ENCODE results near the gene HAPSTR1.
"Not testable (repeated sequence)": the region's sequence is repeated elsewhere in the genome, so short reads cannot be mapped to it uniquely, and the experiment has no call there.

The HAPSTR1 gene, protein sequence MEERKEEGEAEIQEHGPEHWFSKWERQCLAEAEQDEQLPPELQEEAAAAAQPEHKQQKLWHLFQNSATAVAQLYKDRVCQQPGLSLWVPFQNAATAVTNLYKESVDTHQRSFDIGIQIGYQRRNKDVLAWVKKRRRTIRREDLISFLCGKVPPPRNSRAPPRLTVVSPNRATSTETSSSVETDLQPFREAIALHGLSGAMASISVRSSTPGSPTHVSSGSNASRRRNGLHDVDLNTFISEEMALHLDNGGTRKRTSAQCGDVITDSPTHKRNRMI

DNA sequence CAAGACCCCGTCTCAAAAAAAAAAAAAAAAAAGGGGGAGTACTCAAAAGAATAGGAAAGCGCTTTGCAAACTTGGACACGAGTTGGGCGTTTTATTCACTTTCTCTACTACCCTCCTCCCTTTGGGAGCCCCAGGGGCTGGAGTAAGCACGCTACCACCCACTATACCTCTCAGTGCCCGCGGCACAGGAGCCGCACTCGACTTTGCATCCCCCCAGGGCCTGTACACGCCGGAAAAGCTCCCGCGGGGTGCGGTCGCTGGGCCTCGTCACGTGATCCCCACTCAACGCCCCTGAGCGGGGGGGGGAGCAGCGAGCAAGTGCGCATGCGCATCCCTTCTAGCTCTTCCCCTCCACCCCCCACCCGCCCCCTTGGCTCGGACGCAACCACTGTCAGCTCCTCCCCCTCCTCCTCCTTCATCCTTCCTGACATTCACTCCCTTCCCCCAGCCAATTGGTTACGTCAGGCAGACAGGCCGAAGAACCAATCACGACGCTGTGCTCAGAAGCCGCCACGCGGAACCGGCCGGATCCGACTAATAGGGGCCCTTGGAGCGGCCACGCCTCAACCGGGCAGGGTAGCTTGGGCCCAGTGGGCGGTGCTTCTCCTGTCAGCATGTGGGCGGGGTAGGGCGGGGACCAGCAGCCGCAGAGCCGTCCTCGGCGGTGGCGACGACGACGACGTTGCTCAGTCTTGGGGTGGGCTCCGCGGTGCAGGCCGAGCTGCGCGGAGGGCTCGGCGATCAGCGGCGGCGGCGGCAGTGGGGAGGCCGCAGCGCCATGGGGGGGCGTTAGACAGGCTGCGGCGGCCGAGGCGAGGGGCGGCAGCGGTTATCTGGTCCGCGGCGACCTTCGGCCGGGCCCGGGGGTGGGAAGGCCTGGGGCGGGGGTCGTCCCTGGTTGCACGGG is at the start of gene HAPSTR1:
Gene HAPSTR1, plus strand, starts transcription at position 685 of the 907 bp plus-strand sequence. CDS start 401 bp downstream, outside the sequence.
- ATAC-seq, result peak; percentile 95
- Mint-ChIP-seq H3K36me3 (peaks cover 62% of the 10 kb centered on the region), H3K27ac (peak within 1 kb of the TSS; percentile 99), H3K9me3 (no peaks in the 10 kb centered on the region), H3K4me3 (peak within 1 kb of the TSS; percentile 100), H3K4me1 (peaks cover 43% of the 10 kb centered on the region)
- peak; percentile 96 to 97 for DNase-seq (ENCODE audit: low spot score in 2 of 2)

DNA sequence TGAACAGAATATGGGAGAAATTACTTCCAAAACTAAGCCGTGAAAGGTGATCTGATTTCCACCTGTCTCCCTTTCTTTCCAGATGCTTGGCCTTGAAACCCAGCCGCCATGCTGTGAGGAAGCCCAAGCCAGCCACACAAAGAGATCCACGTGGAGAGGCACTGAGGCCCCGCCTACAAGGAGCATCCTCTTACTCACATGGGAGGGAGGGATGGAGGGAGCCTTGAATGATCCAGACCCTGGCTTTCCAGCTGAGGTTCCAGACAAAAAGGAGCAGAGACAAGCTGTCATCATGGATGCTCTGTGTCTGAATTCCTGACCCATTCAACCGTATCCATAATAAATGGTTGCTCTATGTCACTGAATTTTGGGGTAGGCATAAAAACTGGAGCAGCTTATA is 48.9 kb upstream of the HAPSTR1 start:
- ATAC-seq, result no peak
- Mint-ChIP-seq H3K27ac (no peak overlapping the region), H3K4me3 (no peak overlapping the region), H3K4me1 (peaks cover 18% of the 10 kb centered on the region), H3K36me3 (peaks cover 1% of the 10 kb centered on the region), H3K9me3 (peaks cover 8% of the 10 kb centered on the region)
- no peak for DNase-seq (ENCODE audit: low spot score in 2 of 2)

DNA sequence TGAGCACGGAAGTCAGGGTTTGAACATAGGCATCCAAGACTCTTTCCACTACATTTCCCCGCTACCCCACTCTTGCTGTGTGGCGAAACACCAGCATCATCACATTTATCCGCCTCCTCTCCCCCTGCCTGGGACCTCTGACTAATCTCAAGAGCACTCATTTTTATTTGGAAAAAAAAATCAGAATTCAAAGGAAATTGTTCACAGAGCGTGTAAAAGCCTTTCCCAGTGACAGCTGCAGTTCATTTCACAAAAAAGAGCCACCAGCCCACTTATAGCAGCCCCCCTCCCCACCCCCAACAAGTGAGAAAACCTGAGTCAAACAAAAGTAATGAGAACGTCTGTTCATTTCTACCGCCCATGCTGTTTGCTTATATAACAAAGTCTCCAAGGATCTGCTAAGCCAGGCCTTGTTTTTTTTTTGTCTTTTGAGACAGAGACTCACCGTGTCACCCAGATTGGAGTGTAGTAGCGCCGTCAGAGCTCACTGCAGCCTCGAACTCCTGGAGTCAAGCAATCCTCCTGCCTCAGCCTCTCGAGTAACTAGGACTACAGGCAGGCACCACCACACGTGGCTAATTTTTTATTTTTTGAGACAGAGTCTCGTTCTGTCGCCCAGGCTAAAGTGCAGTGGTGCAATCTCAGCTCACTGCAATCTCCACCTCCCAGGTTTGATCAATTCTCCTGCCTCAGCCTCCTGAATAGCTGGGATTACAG is 48.3 kb upstream of the HAPSTR1 start:
- H3K27ac Mint-ChIP-seq, result no peak overlapping the region
- H3K36me3 Mint-ChIP-seq, result peaks cover 7% of the 10 kb centered on the region
- peaks cover 8% of the 10 kb centered on the region for H3K9me3 Mint-ChIP-seq
- ATAC-seq, result no peak
- DNase-seq (ENCODE audit: low spot score in 2 of 2), result no peak
- peaks cover 24% of the 10 kb centered on the region for H3K4me1 Mint-ChIP-seq
- no peak overlapping the region for H3K4me3 Mint-ChIP-seq

DNA sequence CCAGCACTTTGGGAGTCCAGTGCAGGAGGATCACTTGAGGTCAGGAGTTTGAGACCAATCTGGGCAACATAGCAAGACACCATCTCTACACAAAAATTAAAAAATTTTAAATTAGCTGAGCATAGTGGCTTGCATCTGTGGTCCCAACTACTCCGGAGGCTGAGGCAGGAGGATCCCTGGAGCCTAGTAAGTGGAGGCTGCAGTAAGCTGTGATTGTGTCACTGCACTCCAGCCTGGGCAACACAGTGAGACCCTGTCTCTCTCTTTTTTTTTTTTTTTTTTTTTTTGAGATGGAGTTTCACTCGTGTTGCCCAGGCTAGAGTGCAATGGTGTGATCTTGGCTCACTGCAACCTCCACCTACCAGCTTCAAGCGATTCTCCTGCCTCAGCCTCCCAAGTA is 45.9 kb upstream of the HAPSTR1 start:
- not testable (repeated sequence) for H3K4me3 Mint-ChIP-seq; H3K36me3 Mint-ChIP-seq; ATAC-seq; H3K9me3 Mint-ChIP-seq; DNase-seq (ENCODE audit: low spot score in 2 of 2)
- peaks cover 28% of the 10 kb centered on the region for H3K4me1 Mint-ChIP-seq
- H3K27ac Mint-ChIP-seq, result peak overlapping the region; percentile 30

DNA sequence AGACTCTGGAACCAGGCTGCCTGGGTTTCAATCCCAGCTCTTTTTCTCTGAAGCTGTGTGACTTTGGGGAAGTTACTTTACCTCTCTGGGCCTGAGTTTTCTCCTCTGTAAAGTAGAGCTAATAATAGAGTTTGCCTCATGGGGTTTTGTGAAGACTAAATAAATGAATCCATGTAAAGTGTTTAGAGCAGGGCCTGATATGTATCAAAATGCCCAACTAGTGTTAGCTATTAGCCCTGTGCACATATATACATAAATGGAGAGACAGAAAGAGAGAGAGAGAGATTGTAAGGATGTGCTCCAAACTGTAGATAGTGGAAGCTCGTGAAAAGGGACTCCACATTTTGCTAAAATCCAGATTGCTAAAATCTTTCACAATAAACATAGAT is 44.8 kb upstream of the HAPSTR1 start:
- no peak for ATAC-seq
- Mint-ChIP-seq H3K4me1 (peaks cover 28% of the 10 kb centered on the region), H3K36me3 (peaks cover 7% of the 10 kb centered on the region), H3K9me3 (peaks cover 8% of the 10 kb centered on the region), H3K4me3 (no peak overlapping the region), H3K27ac (peak overlapping the region; percentile 30)
- no peak for DNase-seq (ENCODE audit: low spot score in 2 of 2)

DNA sequence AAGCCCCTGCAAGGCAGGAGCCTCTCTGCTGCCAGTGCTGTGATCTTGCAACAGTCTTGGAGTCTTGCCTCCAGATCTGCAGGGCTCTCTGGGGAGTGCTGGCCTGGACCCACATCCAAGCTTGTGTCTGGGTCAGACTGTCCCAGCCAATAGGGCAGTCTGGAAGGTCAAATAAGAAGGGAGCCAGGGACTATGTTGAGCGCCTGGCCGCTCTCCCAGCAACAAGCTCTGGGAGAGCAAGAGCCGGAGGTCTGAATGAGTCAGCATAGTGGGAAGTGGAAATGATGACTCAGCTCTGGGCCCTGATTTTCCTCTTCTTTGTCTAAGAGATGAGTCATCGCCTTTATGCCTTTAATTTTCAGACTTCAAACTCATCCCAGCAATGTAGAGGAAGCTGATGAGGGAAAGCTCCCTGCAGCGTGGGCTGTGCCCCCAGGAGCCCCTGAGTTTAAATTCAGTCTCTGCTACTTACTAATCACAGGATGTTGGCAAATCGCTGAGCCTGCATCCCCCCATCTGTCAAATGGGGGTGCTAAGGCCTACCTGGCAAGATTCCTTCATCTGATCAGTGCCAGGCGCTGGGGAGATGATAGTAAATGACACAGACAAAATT is 43.6 kb upstream of the HAPSTR1 start:
- peaks cover 8% of the 10 kb centered on the region for H3K9me3 Mint-ChIP-seq
- H3K36me3 Mint-ChIP-seq, result peaks cover 7% of the 10 kb centered on the region
- peak; percentile 6 to 66 for DNase-seq (ENCODE audit: low spot score in 2 of 2)
- H3K27ac Mint-ChIP-seq, result peak overlapping the region; percentile 90
- H3K4me1 Mint-ChIP-seq, result peaks cover 28% of the 10 kb centered on the region
- peak overlapping the region; percentile 47 for H3K4me3 Mint-ChIP-seq
- peak; percentile 81 for ATAC-seq

DNA sequence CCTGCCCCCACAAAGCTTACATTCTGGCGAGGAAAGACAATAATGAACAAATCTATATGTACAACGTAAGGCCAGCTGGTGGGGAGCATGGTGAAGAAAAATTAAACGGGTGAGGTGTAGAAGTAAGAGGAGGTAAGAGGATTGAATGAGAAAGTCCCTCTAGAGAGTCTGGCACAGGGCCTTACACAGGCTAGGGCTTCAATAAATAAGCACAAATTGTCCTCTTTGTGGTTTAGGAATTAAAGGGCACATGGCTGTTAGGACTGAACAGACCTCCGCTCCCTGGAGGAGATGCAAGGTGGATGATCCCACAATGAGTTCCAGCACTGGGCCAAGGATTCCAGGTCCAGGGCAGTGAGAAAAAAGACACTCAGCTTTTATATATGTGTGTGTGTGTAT is 43.1 kb upstream of the HAPSTR1 start:
- Mint-ChIP-seq H3K27ac (peak overlapping the region; percentile 90), H3K9me3 (peaks cover 8% of the 10 kb centered on the region), H3K4me1 (peaks cover 28% of the 10 kb centered on the region), H3K4me3 (peak overlapping the region; percentile 47), H3K36me3 (peaks cover 7% of the 10 kb centered on the region)
- ATAC-seq (no peak), DNase-seq (ENCODE audit: low spot score in 2 of 2) (no peak)

DNA sequence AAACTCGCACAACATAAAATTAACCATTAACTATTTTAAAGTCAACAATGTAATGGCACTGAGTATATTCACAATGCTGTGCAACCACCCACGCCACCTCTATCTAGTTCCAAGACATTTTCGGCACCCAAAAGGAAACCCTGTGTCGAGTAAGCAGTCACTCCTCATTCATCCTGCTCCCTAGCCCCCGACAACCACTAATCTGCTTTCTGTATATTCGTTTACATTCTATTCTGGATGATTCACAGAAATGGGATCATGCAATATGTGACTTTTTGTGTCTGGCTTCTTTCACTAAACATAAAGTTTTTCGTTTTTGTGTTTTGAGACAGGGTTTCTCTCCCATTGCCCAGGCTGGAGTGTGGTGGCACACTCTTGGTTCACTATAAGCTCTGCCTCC is 42.2 kb upstream of the HAPSTR1 start:
- no peak overlapping the region for H3K27ac Mint-ChIP-seq
- H3K9me3 Mint-ChIP-seq, result peaks cover 8% of the 10 kb centered on the region
- no peak for DNase-seq (ENCODE audit: low spot score in 2 of 2)
- H3K4me1 Mint-ChIP-seq, result peaks cover 28% of the 10 kb centered on the region
- H3K4me3 Mint-ChIP-seq, result no peak overlapping the region
- no peak for ATAC-seq
- H3K36me3 Mint-ChIP-seq, result peaks cover 7% of the 10 kb centered on the region

DNA sequence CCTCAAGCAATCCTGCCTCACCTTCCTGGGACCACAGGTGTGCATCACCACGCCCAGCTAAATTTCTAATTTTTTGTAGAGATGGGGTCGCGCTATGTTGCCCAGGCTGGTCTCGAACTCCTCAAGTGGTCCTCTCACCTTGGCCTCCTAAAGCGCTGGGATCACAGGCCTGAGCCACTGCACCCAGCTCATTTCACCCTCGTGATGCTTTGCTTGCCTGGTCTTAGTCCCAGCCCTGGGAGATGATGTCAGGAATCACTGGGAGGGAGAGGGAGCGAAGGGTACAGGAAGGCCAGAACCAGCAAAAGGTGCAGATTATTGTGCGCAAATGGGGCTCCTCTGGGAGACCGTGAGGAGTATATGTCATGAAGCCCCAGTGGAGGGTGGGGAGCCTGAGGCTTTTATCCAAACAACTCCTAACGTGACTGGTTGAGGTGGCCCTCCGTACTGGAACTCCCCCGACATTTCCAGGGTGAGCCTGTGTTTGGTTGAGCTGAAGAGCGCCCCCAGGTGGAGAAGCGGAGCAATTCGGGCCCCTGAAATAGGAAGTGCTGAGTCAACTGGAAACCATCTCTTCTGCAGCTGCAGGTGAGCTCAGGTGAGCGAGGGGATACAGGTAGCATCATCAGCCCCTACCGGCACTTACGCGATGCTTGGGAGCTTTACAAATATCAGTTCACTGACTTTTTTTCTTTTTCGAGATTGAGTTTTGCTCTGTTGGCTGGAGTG is 41.2 kb upstream of the HAPSTR1 start:
- ATAC-seq, result no peak
- H3K9me3 Mint-ChIP-seq, result peaks cover 8% of the 10 kb centered on the region
- no peak overlapping the region for H3K27ac Mint-ChIP-seq
- peaks cover 7% of the 10 kb centered on the region for H3K36me3 Mint-ChIP-seq
- peaks cover 28% of the 10 kb centered on the region for H3K4me1 Mint-ChIP-seq
- DNase-seq (ENCODE audit: low spot score in 2 of 2), result no peak
- H3K4me3 Mint-ChIP-seq, result no peak overlapping the region

DNA sequence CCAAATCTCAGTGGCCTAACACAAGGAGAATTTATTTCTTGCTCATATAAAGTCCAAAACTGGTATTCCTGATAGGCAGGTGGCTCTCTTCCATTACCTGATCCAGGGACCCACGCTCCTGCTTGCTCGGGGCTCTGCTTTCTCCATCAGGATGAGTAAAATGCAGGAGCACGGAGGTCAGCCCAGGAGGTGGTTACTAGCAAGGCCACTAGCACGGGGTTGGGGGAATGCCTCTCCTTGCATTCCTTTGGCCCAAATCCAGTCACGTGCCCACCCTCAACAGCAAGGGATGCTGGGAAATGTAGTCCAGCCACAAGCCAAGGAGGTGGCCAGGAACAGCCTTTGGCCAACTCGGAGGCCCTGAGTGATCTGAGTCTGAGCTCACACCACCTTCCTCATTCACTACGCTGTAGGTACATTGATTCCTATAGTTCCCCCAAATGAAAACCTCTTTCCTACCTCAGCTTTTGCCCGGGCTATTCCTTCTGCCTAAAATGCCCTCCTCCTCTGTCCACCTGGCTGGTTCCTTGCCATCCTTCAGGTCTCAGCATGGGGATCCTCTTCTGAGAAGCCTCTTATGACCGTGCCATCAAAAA is 38.3 kb upstream of the HAPSTR1 start:
- ATAC-seq (no peak), DNase-seq (ENCODE audit: low spot score in 2 of 2) (no peak)
- H3K9me3 Mint-ChIP-seq, result no peaks in the 10 kb centered on the region
- H3K36me3 Mint-ChIP-seq, result no peaks in the 10 kb centered on the region
- H3K4me1 Mint-ChIP-seq, result peaks cover 4% of the 10 kb centered on the region
- H3K4me3 Mint-ChIP-seq, result no peak overlapping the region
- no peak overlapping the region for H3K27ac Mint-ChIP-seq

DNA sequence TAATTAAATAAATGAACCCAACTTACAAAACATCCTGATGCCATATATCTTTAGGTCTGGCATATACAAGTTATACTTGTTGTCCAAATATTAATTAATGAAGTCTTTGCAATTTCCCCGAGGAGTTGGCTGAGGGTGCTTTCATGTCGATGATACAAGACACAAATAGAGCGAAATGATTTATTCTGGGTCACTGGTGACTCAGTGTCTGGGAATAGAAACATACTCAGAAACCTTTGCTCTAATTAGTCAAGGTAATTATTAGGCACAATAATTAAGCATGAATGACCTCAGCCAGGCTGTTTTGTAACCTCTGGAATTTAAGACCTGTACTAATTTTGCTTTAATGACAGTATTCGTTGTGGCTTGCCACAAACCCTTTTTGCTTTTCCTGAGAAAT is 37.0 kb upstream of the HAPSTR1 start:
- Mint-ChIP-seq H3K36me3 (no peaks in the 10 kb centered on the region), H3K27ac (no peak overlapping the region), H3K9me3 (no peaks in the 10 kb centered on the region), H3K4me1 (no peaks in the 10 kb centered on the region), H3K4me3 (no peak overlapping the region)
- ATAC-seq (no peak), DNase-seq (ENCODE audit: low spot score in 2 of 2) (no peak)

DNA sequence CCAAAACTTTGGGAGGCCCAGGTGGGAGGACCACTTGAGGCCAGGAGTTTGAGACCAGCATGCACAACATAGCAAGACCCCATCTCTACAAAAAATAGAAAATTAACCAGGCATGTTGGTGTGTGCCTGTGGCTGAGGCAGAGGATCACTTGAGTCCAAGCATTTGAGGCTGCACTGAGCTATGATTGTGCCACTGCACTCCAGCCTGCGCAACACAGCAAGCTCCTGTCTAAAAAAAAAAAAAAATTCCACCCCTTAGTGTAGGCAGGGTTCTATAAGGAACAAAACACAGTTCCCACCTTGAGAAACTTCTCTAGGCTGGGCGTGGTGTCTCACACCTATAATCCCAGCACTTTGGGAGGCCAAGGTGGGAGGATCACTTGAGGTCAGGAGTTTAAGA is 36.3 kb upstream of the HAPSTR1 start:
- no peaks in the 10 kb centered on the region for H3K9me3 Mint-ChIP-seq
- H3K27ac Mint-ChIP-seq, result no peak overlapping the region
- ATAC-seq, result no peak
- H3K36me3 Mint-ChIP-seq, result no peaks in the 10 kb centered on the region
- no peak for DNase-seq (ENCODE audit: low spot score in 2 of 2)
- no peak overlapping the region for H3K4me3 Mint-ChIP-seq
- H3K4me1 Mint-ChIP-seq, result no peaks in the 10 kb centered on the region

DNA sequence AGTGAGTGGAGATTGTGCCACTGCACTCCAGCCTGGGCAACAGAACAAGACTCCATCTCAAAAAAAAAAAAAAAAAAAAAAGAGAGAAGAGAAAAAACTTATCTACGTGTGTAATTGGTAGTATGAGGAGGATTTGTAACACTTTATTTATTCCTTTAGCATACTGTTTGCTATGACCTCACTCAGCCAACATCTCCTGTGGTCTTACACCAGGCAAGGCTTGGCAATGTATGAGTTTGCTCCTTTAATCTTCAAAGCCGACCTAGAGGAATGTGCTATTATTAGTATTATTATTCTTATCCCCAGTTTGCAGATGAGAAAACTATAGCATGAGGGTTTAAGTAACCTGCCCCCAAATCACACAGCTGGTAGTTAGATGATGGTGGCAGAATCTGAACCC is 35.8 kb upstream of the HAPSTR1 start:
- ATAC-seq (no peak), DNase-seq (ENCODE audit: low spot score in 2 of 2) (no peak)
- Mint-ChIP-seq H3K36me3 (no peaks in the 10 kb centered on the region), H3K27ac (no peak overlapping the region), H3K4me3 (no peak overlapping the region), H3K9me3 (no peaks in the 10 kb centered on the region), H3K4me1 (peaks cover under 1% of the 10 kb centered on the region)

DNA sequence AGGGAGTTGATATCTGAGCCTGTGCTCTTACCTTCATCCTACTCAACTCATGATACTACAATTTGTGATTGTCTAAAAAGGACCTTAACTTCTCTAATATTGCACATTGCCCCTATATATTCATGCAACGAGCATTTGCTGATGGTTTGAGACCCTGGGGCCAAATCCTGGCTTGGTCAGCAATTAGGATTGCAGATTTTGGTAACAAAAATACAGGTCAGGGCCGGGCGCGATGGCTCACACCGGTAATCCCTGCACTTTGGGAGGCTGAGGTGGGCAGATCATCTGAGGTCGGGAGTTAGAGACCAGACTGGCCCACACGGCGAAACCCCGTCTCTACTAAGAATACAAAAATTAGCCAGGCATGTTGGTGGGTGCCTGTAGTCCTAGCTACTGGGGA is 35.4 kb upstream of the HAPSTR1 start:
- peaks cover 5% of the 10 kb centered on the region for H3K4me1 Mint-ChIP-seq
- H3K9me3 Mint-ChIP-seq, result no peaks in the 10 kb centered on the region
- no peak overlapping the region for H3K4me3 Mint-ChIP-seq
- ATAC-seq (no peak), DNase-seq (ENCODE audit: low spot score in 2 of 2) (no peak)
- no peak overlapping the region for H3K27ac Mint-ChIP-seq
- no peaks in the 10 kb centered on the region for H3K36me3 Mint-ChIP-seq

All from stimulated activated effector memory CD8-positive, alpha-beta T cell treated with anti-CD3 and anti-CD28 coated beads, Interleukin-12 subunit alpha, Interleukin-12 subunit beta, amount 100 ng/mL, for 72 hours (primary cell).